Astrocyte (in vitro differentiated cells and primary cell): ENCODE results near the gene TUBB. TPM values are rescaled to one million over a fixed set of nuclear protein-coding genes. Genes with fewer than 3 reads are reported as not detected.
A peak's percentile ranks its signal among the peaks of the same experiment; 100 is the strongest.

Experiments used
- DNase-seq: peaks from one replicate; pipeline ENCODE4 v3.0.0-alpha.2; 2010; ENCODE audit warnings: low read depth
- FAIRE-seq: peaks from 2 replicates; lab custom pipeline; 2011; peaks lifted over from hg19 to GRCh38; lab: Jason Lieb, UNC
- H2AFZ ChIP-seq: 2 replicates; pipeline ENCODE4 v1.6.0; 2012; ENCODE audit warnings: low read depth, low read length, inconsistent platforms
- H3K27ac ChIP-seq: 2 replicates; pipeline ENCODE4 v1.5.1; 2011; ENCODE audit warnings: low read depth, low read length, inconsistent platforms
- H3K27me3 ChIP-seq: 2 replicates; pipeline ENCODE4 v1.6.0; 2011; ENCODE audit warnings: low read length, inconsistent platforms; ENCODE audit not compliant: insufficient read depth
- H3K36me3 ChIP-seq: 2 replicates; pipeline ENCODE4 v1.5.1; 2011; ENCODE audit warnings: low read length, inconsistent platforms; ENCODE audit not compliant: insufficient read depth
- H3K4me1 ChIP-seq: 2 replicates; pipeline ENCODE4 v1.5.1; 2011; ENCODE audit warnings: low read length, inconsistent platforms; ENCODE audit not compliant: insufficient read depth
- H3K4me2 ChIP-seq: 2 replicates; pipeline ENCODE4 v1.6.0; 2012; ENCODE audit warnings: low read length, inconsistent platforms
- H3K4me3 ChIP-seq: 2 replicates; pipeline ENCODE4 v1.5.1; 2011; ENCODE audit warnings: low read depth, mild to moderate bottlenecking, low read length, inconsistent platforms; ENCODE audit not compliant: insufficient read depth
- H3K79me2 ChIP-seq: 2 replicates; pipeline ENCODE4 v1.6.0; 2012; ENCODE audit warnings: mild to moderate bottlenecking, low read length, inconsistent platforms; ENCODE audit not compliant: insufficient read depth
- H3K9ac ChIP-seq: 2 replicates; pipeline ENCODE4 v1.6.0; 2012; ENCODE audit warnings: mild to moderate bottlenecking, low read length, inconsistent platforms
- H3K9me3 ChIP-seq: 2 replicates; pipeline ENCODE4 v1.5.1; 2012; ENCODE audit warnings: low read depth, mild to moderate bottlenecking, low read length, inconsistent platforms; ENCODE audit not compliant: insufficient read depth
- H4K20me1 ChIP-seq: 2 replicates; pipeline ENCODE4 v1.6.0; 2012; ENCODE audit warnings: low read length, inconsistent platforms; ENCODE audit not compliant: insufficient read depth
- H3K27ac Mint-ChIP-seq: one replicate; pipeline ENCODE4 v1.8.0; 2021; ENCODE audit warnings: mild to moderate bottlenecking, mixed read lengths; ENCODE audit not compliant: unreplicated experiment
- H3K27me3 Mint-ChIP-seq: one replicate; pipeline ENCODE4 v1.8.0; 2021; ENCODE audit warnings: low read depth, mixed read lengths; ENCODE audit not compliant: unreplicated experiment
- H3K36me3 Mint-ChIP-seq: one replicate; pipeline ENCODE4 v1.8.0; 2021; ENCODE audit warnings: low read depth, mixed read lengths; ENCODE audit not compliant: unreplicated experiment
- H3K4me1 Mint-ChIP-seq: one replicate; pipeline ENCODE4 v1.8.0; 2021; ENCODE audit warnings: low read depth, mixed read lengths; ENCODE audit not compliant: unreplicated experiment
- H3K4me3 Mint-ChIP-seq: one replicate; pipeline ENCODE4 v1.8.0; 2021; ENCODE audit warnings: mild to moderate bottlenecking, moderate library complexity, mixed read lengths; ENCODE audit not compliant: unreplicated experiment
- H3K9me3 Mint-ChIP-seq: one replicate; pipeline ENCODE4 v1.8.0; 2021; ENCODE audit warnings: mild to moderate bottlenecking, mixed read lengths; ENCODE audit not compliant: unreplicated experiment
- CTCF ChIP-seq: IDR thresholded peaks from 2 replicates; pipeline ENCODE4 v1.5.1; 2011; ENCODE audit warnings: low read depth, mild to moderate bottlenecking, inconsistent platforms, low read length, moderate library complexity; ENCODE audit not compliant: insufficient read depth
- EZH2 ChIP-seq: IDR thresholded peaks from 2 replicates; pipeline ENCODE4 v1.6.1; 2012; ENCODE audit warnings: mild to moderate bottlenecking, low read length, inconsistent platforms; ENCODE audit not compliant: insufficient read depth
- total RNA-seq: library from RNA; stranded (reverse); gene quantifications from 2 replicates; pipeline ENCODE4 v1.2.1, GENCODE V29; 2021

The TUBB gene
- total RNA-seq, 1 donor from 2014 or later = 887 TPM

DNA sequence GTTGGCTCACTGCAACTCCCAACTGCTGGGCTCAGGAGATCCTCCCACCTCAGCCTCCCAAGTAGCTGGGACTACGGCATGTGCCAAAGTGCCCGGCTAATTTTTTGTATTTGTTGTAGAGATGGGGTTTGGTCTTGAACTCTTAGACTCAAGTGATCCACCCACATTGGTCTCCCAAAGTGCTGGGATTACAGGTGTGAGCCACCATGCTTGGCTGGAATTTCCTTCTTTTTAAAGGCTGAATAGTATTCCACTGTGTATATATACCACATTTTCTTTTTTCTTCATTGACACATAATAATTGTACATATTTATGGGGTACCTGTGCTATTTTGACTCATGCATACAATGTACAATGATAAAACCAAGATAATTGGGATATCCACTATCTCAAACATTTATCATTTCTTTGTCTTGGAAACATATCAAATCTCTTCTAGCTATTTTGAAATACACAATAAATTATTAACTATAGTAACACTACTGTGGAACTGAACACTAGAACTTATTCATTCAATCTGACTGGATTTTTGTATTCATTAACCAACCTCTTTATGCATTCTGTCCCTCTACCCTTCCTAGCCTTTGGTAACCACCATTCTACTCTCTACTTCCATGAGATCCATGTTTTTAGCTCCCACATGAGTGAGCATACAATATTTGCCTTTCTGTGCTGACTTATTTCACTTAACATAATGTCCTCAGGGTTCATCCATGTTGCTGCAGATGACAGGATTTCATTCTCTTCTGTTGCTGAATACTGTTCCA, 10.9 kb upstream of the TUBB start:
- Mint-ChIP-seq H3K9me3 (no peaks in the 10 kb centered on the region), H3K36me3 (peaks cover 44% of the 10 kb centered on the region), H3K27ac (no peak overlapping the region), H3K4me1 (no peaks in the 10 kb centered on the region), H3K27me3 (no peaks in the 10 kb centered on the region), H3K4me3 (no peak overlapping the region)
- no peaks in the 10 kb centered on the region for H3K79me2 ChIP-seq
- H3K9me3 ChIP-seq = no peaks in the 10 kb centered on the region
- no peak overlapping the region for H3K27ac ChIP-seq
- DNase-seq (no peak), FAIRE-seq (no peak)
- no peaks in the 10 kb centered on the region for H3K27me3 ChIP-seq
- H4K20me1 ChIP-seq = no peaks in the 10 kb centered on the region
- no peaks in the 10 kb centered on the region for H3K4me1 ChIP-seq
- H3K36me3 ChIP-seq = peaks cover 33% of the 10 kb centered on the region
- TF ChIP-seq EZH2 = no peak
- no peak for TF ChIP-seq CTCF
- no peak overlapping the region for H3K4me2 ChIP-seq
- H3K9ac ChIP-seq = no peak overlapping the region
- H3K4me3 ChIP-seq = no peak overlapping the region
- no peak overlapping the region for H2AFZ ChIP-seq

DNA sequence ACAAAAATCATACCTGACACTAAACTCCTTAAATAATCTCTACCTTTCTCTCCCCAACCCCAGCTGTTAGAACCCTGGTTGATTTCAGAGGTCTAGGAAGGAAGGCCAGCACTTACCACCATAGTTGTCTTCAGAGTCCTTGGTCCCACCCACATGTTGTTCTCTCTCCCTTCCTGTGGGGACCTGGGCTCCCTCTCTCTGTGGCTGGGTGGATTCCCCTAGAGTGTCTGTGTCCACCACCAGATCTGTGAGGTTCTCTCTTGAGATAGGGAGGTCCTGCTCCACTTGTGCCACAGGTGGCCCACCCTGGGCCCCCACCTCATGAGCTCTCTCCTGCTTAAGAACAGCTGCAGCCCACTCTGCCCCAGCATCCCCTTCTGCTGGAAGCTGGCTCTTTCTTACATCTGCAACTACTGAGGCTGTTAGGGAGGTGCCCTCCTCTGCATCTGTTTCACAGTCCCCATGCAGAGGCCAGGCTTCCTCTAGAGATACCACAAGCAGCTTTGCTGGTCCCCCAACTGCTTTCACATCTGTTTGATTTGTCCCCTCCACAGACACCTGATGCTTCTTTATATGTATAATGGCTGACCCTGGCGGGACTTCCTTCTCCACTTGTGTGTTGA, 8.3 kb upstream of the TUBB start:
- Mint-ChIP-seq H3K27ac (no peak overlapping the region), H3K36me3 (peaks cover 36% of the 10 kb centered on the region), H3K27me3 (no peaks in the 10 kb centered on the region), H3K4me1 (peaks cover 5% of the 10 kb centered on the region), H3K4me3 (peak overlapping the region; percentile 66), H3K9me3 (no peaks in the 10 kb centered on the region)
- Histone ChIP-seq H3K4me1 (peaks cover 7% of the 10 kb centered on the region), H3K4me3 (no peak overlapping the region), H3K36me3 (peaks cover 32% of the 10 kb centered on the region), H3K9me3 (no peaks in the 10 kb centered on the region), H3K27ac (no peak overlapping the region), H3K9ac (no peak overlapping the region), H3K4me2 (no peak overlapping the region), H3K79me2 (peaks cover 11% of the 10 kb centered on the region), H3K27me3 (no peaks in the 10 kb centered on the region), H2AFZ (no peak overlapping the region), H4K20me1 (no peaks in the 10 kb centered on the region)
- FAIRE-seq (no peak), DNase-seq (no peak)
- no peak for TF ChIP-seq EZH2
- no peak for TF ChIP-seq CTCF

- H4K20me1 ChIP-seq = no peaks in the 10 kb centered on the region
- no peak overlapping the region for H3K9ac ChIP-seq
- Mint-ChIP-seq H3K27ac (no peak overlapping the region), H3K36me3 (peaks cover 34% of the 10 kb centered on the region), H3K4me1 (peaks cover 7% of the 10 kb centered on the region), H3K9me3 (no peaks in the 10 kb centered on the region), H3K4me3 (peak overlapping the region; percentile 66), H3K27me3 (no peaks in the 10 kb centered on the region)
- H3K36me3 ChIP-seq = peaks cover 28% of the 10 kb centered on the region
- H3K4me3 ChIP-seq = no peak overlapping the region
- peaks cover 13% of the 10 kb centered on the region for H3K79me2 ChIP-seq
- H3K27me3 ChIP-seq = no peaks in the 10 kb centered on the region
- H3K9me3 ChIP-seq = no peaks in the 10 kb centered on the region
- DNase-seq (no peak), FAIRE-seq (no peak)
- no peak overlapping the region for H2AFZ ChIP-seq
- no peak overlapping the region for H3K27ac ChIP-seq
- TF ChIP-seq EZH2 = no peak
- no peak for TF ChIP-seq CTCF
- H3K4me2 ChIP-seq = no peak overlapping the region
- peaks cover 7% of the 10 kb centered on the region for H3K4me1 ChIP-seq
These were observed 7.7 kb upstream of the TUBB start for GRCh38 chr6:30712441-30712945.
